Tongue (tissue), 2 donors: ENCODE measurements around the gene CFAP97D1. TPM values are rescaled to one million over a fixed set of nuclear protein-coding genes. Genes with fewer than 3 reads are reported as not detected.

Experiments
- DNase-seq: peaks from one replicate; pipeline ENCODE4 v3.0.0-alpha.2; 2015
- total RNA-seq: library from RNA; depleted of rRNA; stranded (reverse); fragments of >200 nt; gene quantifications from one replicate; pipeline ENCODE4 v1.2.3, GENCODE V29; 2014

CFAP97D1 gene
- not detected for total RNA-seq

DNA sequence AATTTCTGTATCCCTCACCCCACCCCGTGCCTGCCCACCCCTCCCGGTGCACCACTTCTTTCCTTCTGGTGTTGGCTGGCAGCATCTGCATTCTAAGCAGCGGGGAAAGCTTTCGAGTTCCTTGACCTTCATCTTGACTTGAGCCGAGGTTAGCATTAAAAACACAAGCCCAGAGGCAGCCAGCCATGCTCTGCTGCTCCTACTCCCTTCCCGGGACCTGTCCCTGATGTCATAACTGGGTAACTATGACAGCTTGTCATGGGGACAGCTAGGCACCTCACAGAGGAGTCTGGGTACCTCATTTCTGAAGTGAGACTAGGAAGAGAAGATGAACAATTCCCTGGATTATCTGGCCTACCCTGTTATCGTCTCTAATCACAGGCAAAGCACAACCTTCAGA, at the start of gene CFAP97D1:
Gene CFAP97D1, plus strand, starts transcription at position 301 of the 400 bp plus-strand sequence. Its CDS starts 28 bp downstream, at position 329.
- no peak for DNase-seq

GRCh38 chr17:43732958-43733357, 47.3 kb upstream of the CFAP97D1 start:
- no peak for DNase-seq

- no peak for DNase-seq
Observed at GRCh38 chr17:43733956-43734355, 46.3 kb upstream of the CFAP97D1 start.

GRCh38 chr17:43734376-43734775, 45.9 kb upstream of the CFAP97D1 start:
- no peak for DNase-seq

DNA sequence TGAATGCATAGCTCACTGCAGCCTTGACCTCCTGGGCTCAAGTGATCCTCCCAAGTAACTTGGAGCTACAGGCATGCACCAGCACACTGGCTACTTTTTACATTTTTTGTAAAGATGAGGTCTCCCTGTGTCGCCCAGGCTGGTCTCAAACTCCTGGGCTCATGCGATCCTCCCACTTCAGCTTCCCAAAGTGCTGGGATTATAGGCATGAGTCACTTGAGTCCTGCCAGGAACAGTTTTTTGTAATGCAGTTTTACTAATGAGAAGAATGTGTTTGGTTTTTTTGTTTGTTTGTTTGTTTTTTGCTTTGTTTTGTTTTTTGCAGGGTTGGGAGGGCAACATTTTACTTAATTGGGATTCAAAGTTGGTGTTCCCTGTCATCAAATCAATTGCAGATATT, 43.8 kb upstream of the CFAP97D1 start:
- DNase-seq = no peak

- no peak for DNase-seq
Observed at GRCh38 chr17:43737722-43738121, 42.5 kb upstream of the CFAP97D1 start.

GRCh38 chr17:43740541-43740940, 39.7 kb upstream of the CFAP97D1 start:
- DNase-seq = no peak

- no peak for DNase-seq
Observed at GRCh38 chr17:43741636-43742035, 38.6 kb upstream of the CFAP97D1 start.

DNA sequence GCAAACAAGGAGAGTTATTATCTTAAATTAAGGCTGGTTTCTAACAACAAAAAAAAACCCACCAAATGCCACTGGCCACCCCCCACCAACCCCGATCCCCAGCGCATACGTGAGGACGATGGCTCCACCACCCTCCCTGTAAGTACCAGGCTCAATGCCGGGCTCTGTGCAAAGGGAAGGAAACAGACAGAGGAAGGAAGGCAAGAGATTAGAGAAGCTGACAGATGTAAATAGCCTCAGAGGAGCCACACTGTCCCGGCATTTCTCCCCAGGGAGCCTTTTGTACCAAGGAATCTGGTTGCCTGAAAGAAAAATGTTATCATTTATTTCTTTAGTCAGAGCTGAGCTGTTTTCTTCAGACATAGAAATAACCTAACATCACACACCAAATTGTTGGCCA, 34.7 kb upstream of the CFAP97D1 start:
- DNase-seq = no peak

- DNase-seq = no peak
Observed at GRCh38 chr17:43750153-43750552, 30.1 kb upstream of the CFAP97D1 start.

- DNase-seq = no peak
Observed at GRCh38 chr17:43753493-43754129, 26.6 kb upstream of the CFAP97D1 start.

DNA sequence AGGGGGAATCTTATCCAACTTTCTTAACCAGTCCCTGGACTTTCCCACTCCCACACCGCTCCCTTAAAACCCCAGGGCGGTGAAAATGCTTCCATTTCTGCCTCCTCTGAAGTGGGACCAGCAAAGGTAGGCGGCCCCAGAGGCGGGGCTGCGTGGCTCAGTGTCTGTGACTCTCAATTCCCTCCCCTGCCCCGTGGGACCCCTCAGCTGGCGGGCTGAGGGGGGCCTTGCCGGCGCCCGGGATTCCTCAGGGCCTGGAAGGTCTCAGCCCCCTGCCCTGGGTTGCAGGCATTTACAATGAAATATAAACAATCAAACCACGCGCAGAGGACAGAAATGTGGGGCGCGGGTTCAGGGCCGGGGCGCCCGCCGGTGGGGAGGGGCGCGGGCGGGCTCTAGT, 25.3 kb upstream of the CFAP97D1 start:
- no peak for DNase-seq

DNA sequence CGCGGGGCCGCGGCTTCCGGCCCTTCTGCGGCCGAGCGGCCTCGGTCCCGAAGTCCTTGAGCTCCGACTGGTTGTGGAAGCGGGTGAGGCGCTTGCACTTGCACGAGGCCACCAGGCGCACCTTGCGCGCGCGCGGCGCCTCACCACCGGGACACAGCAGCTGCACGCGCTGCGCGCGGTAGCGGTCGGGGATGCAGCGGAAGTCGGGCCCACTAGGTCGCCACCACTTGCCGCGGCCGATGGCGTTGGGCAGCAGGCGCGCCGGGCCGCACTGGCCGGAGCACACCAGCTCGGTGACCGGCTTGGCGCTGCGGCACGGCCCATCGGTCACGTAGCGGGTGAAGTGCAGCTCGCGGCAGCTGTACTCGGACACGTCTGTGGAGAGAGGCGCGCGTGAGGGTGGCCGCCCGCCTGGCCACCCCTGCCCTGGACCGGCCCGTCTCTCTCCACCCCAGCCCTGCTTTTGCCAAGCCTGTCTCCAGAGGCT, 24.8 kb upstream of the CFAP97D1 start:
- DNase-seq = no peak

DNA sequence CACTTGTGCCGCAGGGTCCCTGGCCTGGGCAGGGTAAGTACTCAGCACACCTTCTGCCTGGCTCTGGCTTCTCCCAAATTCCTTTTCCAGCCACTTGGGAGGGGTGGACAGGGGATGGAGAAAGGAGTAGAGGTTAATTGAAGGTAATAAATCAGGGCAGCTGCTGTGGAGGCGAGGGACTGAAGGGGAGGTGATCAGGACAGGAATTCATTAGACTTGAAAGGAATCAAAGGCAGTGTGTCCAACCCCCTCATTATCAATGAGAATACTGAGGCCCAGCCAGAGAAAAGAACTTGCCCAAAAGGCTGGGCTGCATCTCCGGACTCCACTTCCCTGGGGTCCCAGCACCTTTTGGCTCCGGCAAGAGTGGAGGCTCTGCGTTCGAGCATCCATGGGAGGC, 24.0 kb upstream of the CFAP97D1 start:
- DNase-seq = no peak

GRCh38 chr17:43757171-43757660, 23.0 kb upstream of the CFAP97D1 start:
- DNase-seq = no peak

GRCh38 chr17:43758086-43758485, 22.1 kb upstream of the CFAP97D1 start:
- DNase-seq = no peak

DNA sequence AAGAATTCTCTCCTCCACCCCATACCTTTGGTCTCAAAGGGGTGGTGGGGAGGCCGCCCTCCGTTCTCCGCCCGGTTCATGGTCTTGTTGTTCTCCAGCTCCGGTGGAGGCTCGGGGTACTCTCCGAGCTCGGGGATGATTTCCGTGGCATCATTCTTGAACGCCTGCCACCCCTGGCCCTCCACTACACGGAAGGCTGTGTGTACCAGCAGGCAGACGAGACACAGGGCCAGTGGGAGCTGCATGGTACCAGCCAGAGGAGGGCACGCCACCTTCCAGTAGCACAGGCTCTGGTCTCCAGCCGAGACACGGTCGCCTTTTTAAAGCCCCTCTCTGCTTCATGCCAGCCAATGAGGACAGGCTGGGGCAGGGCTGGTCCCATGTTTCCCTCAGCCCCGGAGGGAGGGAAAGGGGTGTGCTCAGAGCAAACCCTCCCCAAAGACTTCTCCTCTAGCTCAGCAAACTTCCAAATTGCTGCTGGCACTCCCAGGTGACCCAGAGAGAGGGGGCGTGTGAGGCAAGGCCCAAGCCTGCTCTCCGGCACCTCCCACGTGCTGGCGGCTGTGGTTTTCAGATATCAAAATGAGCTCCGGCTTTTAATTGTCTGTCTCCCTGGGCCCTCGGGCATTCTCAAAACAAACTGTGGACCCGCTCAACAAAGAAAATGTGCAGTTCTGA, 21.6 kb upstream of the CFAP97D1 start, which contains the start of gene SOST:
Gene SOST, minus strand, starts transcription at position 295 of the 678 bp plus-strand sequence. Its CDS starts 50 bp downstream, at position 245.
- DNase-seq = no peak

DNA sequence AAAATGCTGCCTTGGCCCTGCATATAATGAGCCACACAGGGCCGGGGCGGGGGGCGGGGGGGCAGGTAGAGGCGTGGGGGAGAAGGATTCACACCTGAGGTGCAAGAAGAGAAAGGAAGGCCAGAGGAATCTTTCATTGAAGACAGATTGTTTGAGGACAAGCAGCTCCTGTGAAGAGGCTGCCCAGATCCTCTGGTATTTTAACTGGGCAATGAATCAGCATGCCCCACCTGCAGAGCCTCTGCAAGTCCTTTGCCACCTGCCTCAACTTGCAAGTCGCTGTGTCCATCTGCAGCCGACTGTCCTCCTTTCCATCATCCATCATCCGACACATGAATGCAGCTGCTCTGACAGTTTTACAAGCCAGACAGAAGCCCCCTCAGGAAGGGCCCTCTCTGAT, 20.4 kb upstream of the CFAP97D1 start:
- no peak for DNase-seq

GRCh38 chr17:43760254-43760852, 19.9 kb upstream of the CFAP97D1 start:
- peak; percentile 96 for DNase-seq

GRCh38 chr17:43766413-43767052, 13.7 kb upstream of the CFAP97D1 start:
- DNase-seq = peak; percentile 69

GRCh38 chr17:43767053-43767712, 13.1 kb upstream of the CFAP97D1 start:
- no peak for DNase-seq

- DNase-seq = no peak
Observed at GRCh38 chr17:43767713-43768059, 12.5 kb upstream of the CFAP97D1 start.
